ENCODE results near the gene ERBIN.
"Not testable (repeated sequence)": the region's sequence is repeated elsewhere in the genome, so short reads cannot be mapped to it uniquely, and the experiment has no call there.

ERBIN gene

DNA sequence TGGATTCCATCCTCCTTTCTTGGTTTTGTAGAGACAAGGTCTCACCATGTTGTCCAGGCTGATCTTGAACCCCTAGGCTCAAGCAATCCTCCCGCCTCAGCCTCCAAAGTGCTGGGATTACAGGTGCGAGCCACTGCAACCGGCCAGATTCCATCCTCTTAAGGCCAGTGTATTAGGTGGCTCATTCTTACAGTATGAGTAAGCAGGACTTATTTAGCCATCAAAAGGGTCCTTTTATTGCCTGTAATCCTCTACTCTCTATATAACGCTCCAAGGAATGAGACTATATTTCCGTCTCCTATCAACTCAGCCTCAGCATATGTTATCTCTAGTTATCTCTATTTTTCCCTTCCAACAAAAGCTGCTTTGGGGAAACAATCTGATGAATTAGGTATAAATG, 3.0 kb upstream of the ERBIN start:
- DNase-seq: no peak

- DNase-seq: no peak
Observed at GRCh38 chr5:65924366-65925043, 1.9 kb upstream of the ERBIN start.

DNA sequence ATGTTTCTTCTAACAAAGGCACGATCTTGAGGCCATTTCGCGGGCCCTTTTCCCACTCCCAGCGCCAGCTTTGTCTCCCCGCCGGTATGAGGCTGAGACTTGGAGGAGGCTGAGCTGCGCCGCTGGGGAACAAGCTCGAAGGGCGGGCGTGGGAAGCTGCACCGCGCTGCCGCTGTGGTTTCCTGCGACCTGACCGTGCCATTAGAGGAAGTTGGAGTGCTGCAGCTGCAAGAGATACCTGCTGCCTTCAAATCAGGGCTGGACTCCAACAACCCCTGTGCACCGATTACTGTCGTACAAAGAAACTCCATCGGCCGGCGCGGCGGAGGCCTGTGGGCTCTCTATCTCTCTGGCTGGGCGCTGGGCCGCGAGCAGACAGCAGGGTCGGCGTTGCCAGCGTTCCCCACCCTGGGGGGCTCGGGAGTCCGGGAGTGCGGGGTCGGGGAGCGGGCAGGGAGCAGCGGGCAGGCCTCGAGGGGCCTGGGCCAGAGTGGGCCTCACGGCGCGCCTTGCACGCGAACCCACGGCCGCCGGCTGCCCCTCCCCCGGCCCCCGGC, 1.3 kb upstream of the ERBIN start:
- DNase-seq: peak; percentile 89

DNA sequence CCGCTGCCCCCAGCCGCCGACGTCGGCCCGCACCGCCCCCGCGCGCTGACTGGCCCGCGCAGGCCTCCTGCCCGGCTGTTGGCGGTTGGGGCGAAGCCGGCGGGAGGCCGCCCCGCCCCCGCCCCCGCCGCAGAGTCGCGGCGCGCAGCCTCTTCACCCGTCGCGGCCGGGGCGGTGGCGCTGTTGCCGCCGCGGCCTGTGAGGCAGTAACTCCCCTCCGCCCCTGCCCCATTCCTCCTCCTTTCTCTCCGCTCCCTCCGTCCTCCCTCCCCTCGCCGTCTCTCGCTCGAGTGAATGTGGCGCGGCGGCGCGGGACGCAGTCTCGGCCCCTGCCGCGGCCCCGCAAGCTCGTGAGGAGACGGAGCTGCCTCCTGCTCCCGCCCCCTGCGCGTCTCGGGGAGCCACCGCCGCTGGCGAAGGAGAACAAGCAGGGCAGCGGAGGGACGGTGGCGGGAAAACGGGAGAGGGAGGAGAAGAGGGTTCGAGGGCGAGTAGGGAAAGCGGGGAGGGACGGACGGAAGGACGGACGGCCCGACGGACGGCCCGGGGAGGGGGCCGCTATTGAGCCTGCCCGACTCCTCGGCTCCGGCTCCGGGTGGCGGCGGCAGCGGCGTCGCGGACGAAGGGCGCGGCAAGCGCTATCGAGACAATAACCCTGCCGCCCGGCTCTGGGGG, 637 bp upstream of the ERBIN start:
- peak; percentile 93 for DNase-seq

DNA sequence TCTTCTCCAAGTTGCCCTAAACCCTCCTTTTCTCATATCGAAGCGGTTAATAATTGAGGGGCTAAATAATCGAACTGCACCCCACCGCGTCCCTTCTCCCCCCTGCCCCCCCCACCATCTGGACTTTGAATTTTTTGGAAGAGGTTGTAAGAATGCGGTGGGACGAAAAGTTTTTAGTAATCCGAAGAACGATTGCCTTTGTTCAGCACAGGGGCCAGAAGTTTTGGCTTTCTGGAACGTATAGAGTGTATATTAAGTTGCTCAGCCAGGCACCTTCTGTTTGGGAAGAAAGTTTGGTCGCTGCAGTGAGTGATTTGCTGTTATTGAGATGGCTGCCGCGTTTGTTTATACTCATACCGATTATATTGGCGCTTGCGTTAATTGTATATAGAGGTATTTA, 518 bp downstream of the ERBIN start:
- DNase-seq: peak; percentile 56

DNA sequence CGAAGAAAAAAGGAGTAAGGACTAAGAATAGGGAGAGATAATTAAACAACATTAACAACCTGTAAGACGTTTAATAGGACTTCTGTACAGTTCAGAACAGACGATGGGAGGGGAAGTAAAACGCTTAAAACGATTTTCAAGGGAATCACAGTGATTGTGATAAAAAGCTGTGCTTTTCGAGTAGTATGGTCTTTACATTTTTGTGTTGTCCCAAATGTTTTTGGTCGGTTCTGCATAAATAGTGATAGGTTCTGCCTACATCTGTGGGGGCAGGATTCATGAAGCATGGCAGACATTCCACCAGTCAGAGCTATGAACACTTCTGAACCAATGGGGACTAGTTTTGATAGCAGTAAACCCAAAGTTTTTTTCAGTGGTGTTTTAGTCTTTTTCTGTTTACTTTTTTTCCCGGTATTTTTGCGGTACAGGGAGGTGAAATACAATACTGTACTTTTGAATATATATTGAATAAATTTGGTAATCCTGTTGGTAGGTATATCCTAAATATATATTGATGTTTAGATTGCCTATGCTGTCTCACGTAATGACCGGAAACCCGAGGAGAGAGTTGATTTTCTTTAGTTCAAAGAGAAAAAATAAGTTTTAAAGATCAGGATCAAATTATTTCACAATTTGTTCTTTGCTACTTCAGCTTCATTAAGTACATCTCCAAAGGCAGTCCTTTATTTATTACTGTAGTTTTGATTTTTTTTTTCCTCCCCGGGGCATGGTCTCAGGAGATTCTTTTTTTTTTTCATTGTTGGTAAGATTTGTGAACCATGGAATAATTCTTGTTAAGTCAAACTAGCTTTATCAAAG, 1.3 kb downstream of the ERBIN start:
- DNase-seq: peak; percentile 77

DNA sequence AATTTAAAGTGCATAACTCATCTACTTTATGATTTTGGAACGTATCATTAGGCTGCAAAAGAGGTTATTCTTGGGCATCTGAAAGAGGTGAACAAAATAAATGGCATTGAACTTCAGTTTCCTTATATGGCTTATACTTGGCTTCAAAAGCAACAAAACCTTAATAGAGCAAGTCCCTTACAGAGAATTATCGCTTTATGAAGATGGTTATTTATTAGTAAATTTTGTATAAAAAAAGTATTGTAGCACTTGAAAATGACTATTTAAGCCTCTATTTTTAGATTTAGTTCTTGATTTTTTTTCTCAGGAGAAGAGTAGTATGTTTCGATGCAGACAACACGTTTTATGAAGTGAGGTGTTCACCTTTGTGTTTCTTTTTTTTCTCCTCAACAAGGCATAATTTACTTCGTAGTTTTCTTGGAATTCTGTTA, 2.0 kb downstream of the ERBIN start:
- peak; percentile 43 for DNase-seq

- DNase-seq: no peak
Observed at GRCh38 chr5:65928860-65929259, 2.5 kb downstream of the ERBIN start.

DNA sequence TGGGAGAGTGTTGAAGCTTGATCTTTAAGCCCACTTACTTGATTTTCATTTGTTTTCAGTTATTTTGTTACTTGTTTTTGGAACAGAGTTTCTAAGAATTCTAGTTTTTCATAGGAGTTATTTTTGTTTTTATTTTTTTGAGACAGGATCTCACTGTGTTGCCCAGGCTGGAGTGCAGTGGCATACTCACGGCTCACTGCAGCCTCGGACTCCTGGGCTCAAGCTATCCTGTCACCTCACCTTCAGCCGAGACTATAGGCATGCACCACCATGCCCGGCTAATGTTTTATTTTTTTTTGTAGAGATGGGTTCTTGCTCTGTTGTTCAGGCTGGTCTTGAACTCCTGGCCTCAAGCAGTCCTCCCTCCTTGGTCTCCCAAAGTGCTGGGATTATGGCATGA, 6.3 kb downstream of the ERBIN start:
- DNase-seq: no peak

DNA sequence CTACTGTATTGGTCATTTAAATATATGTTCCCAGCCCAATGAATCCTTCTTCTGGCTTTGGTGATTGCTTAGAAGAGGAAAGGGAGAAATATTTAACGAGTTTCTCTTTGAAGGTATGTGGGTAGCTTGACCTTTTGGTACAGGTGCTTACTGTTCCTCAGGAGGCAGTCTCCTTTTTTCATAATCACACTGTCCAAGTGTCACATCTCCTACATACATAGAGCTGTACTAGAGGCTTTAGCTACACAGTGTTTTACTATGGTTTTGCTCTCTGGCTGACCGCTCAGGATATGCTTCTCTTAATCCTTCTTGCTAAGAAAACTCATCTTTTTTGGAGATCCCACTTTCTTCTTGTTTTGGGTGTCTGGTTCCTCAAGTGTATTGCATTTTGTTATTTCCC, 6.9 kb downstream of the ERBIN start:
- no peak for DNase-seq

DNA sequence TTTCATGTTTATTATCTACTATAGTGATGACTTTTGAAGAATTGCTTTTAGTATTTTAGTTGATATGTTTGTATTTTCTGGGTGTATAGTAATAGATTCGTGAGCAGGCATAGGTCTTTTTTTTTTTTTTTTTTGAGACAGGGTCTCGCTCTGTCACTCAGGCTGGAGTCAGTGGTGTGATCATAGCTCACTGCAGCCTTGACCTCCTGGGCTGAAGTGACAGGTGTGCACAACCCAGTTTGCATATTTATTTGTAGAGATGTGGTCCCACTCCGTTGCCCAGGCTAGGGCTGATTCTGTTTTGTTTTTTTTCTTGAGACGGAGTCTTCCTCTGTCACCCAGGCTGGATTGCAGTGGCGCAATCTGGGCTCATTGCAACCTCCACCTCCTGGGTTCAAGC, 11.9 kb downstream of the ERBIN start:
- DNase-seq: no peak

DNA sequence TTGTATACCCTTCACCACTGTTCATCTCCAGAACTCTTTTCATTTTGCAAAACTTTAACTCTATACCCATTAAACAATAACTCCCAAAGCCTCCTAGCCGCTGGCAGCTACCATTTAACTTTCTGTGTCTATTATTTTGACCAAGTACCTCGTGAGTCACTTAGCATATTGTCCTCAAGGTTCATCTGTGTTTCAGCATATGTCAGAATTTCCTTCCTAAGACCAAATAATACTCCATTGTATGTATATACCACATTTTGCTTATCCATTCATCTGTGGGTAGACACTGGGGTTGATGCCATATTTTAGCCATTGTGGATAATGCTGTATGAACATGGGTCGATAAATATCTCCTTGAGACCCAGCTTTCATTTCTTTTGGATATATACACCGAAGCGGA, 17.4 kb downstream of the ERBIN start:
- no peak for DNase-seq

DNA sequence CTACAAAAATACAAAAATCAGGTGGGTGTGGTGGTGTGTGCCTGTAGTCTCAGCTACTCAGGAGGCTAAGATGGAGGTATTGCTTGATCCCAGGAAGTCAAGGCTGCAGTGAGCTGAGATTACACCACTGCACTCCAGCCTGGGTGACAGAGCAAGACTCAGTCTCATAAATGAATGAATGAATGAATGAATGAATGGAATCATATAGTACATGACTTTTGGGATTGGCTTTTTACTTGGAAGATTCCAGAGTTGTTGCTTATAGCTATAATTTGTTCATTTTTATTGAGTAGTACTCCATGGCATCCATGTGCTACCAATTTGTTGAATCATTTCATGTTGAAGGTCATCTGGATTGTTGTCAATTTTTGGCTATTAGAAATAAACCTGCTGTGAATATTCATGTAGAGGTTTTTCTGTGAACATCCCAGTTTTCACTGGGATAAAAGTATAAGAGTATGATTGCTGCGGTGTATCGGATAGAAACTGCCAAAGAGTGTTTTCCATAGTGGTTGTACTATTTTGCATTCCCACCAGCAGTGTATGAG, 19.9 kb downstream of the ERBIN start:
- no peak for DNase-seq

DNA sequence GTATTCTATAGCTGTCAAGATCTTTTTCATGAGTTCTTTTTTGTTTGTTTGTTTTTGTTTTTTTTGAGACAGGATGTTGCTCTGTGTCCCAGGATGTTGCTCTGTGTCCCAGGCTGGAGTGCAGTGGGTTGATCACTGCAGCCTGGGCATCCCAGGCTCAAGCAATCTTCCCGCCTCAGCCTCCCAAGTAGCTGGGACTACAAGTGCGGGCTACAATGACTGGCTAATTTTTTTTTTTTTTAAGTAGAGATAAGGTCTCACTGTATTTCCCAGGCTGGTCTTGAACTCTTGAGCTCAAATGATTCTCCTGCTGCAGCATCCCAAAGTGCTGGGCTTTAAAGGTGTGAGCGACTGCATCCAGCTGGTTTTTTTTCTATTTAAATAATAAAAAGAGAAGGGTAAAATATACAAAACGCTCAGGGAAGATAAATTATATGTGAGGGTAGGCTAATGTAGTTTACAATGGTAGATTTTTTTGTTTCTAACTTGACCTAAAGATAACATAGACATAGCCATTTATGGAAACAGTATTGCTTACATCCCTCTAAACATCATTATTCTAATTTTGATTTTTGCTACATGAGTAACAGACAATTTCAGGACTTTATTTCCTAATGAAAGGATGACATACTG, 21.9 kb downstream of the ERBIN start:
- DNase-seq: no peak

- DNase-seq: no peak
Observed at GRCh38 chr5:65951330-65951729, 25.0 kb downstream of the ERBIN start.

DNA sequence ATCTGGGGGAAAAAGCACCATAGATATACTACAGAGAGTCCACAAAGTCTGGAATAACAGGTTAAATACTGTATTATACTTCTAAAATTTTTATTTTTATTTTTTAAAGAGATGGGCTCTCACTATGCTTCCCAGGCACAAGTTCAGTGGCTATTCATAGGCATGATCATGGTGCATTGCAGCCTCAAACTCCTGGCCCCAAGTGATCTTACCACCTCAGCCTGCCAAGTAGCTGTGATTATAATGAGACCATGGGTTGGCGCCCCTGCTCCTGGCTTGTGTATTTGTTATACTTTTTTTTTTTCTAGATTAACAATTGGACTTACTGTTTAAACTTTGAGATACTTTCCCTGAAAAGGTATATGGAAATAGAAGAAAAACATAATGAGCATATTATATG, 25.9 kb downstream of the ERBIN start:
- DNase-seq: no peak

DNA sequence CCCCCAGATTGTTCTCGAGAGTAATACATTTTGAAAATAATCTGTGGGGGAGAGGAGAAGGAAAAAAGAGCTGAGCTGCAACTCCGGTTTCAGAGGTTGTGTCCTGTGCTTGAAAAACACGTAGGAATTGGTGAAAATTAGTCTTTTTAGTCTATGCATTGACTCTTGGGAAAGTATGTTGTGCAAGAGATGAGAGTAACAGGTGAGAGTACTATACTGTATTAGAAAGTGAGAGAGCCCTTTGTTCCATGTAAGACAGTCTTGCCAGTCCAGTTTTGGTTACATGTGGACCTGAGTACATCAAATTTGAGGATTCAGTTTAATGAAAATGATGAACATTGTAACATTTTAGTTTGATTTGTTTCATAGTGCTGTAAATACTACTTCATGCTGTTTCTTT, 27.8 kb downstream of the ERBIN start:
- DNase-seq: no peak

GRCh38 chr5:65955746-65956145, 29.4 kb downstream of the ERBIN start:
- DNase-seq: no peak

DNA sequence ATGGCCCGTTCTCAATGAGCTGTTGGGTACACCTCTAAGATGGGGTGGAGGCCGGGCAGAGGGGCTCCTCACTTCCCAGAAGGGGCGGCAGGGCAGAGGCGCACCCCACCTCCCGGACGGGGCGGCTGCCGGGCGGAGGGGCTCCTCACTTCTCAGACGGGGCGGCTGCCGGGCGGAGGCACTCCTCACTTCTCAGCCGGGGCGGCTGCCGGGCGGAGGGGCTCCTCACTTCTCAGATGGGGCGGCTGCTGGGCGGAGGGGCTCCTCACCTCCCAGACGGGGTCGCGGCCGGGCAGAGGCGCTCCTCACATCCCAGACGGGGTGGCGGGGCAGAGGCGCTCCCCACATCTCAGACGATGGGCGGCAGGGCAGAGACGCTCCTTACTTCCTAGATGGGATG, 31.3 kb downstream of the ERBIN start:
- DNase-seq: not testable (repeated sequence)

GRCh38 chr5:65961633-65962032, 35.3 kb downstream of the ERBIN start:
- peak; percentile 38 for DNase-seq

GRCh38 chr5:65967288-65968066, 41.1 kb downstream of the ERBIN start:
- peak; percentile 57 for DNase-seq

Measured in OCI-M1 (cell line).